DMS114 treated with DMSO at 0.1 percent for 48 hours (cell line): ENCODE data around the gene SCUBE3.

Experiments used
- DNase-seq: peaks from one replicate; lab custom pipeline; 2025; ENCODE audit not compliant: unreplicated experiment; lab: John Stamatoyannopoulos, UW

The SCUBE3 gene

GRCh38 chr6:35297601-35298481 lies 84.1 kb downstream of the SCUBE3 start, which contains the start of gene DEF6:
Gene DEF6 (plus strand): TSS chr6:35297818. CDS start chr6:35297857, 39 bp downstream.
- no peak for DNase-seq

- DNase-seq = no peak
Observed at GRCh38 chr6:35298625-35299140, 84.9 kb downstream of the SCUBE3 start.

- DNase-seq = no peak
Observed at GRCh38 chr6:35299674-35300073, 85.9 kb downstream of the SCUBE3 start.

DNA sequence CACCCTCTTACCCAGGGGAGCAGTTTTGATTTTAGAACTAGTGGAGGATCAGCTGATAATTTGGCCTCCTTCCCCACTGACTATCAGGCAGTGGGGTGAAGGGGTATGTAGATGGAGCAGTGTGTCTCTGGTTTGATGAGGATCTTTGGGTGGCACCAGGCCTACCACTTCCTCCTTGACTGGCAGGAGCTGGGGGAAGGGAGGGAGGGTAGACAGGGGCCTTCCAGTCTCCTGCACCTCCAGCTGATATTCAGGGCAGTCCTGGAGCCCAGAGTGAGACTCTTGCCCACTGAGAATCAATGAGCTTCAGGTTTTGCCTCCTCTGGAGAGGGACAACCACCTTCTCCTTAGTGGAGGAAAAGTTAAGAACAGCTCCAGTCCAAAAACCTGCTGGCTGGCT lies 87.1 kb downstream of the SCUBE3 start:
- DNase-seq = no peak
